ENCODE data around the gene PTPRH. TPM values are rescaled to one million over a fixed set of nuclear protein-coding genes. Genes with fewer than 3 reads are reported as not detected.
A peak's percentile ranks its signal among the peaks of the same experiment; 100 is the strongest.

PTPRH gene
- total and polyA plus RNA-seq, 9 of the 15 experiments (the other 6 are each of a cell fraction or from before 2014, with no cell fraction given), result 0.87 to 34.3 (median 22.7) TPM

GRCh38 chr19:55146705-55147273 lies 62.5 kb downstream of the PTPRH start (continued):
- TF ChIP-seq ZHX1 (conservative IDR thresholded peaks at IDR 0.05; ENCODE audit: low read length) (no peak), CREM (IDR thresholded peaks at IDR 0.05; ENCODE audit: low read depth) (0 out of 2 replicates have a peak, but pooled peaks have one; percentile 19), KLF10 (CRISPR knock-in tag; IDR thresholded peaks at IDR 0.05) (no peak), BCOR (IDR thresholded peaks at IDR 0.05) (peak; percentile 22; the same call in 1 of the 2 replicates), BCL6 (CRISPR knock-in tag; IDR thresholded peaks at IDR 0.05) (no peak), ZNF551 (CRISPR knock-in tag; IDR thresholded peaks at IDR 0.05) (no peak), DIDO1 (tag; IDR thresholded peaks at IDR 0.05; ENCODE audit: low read depth) (no peak), STAG1 (CRISPR knock-in tag; IDR thresholded peaks at IDR 0.05; ENCODE audit: borderline replicate concordance) (no peak), BRD9 (IDR thresholded peaks at IDR 0.05; ENCODE audit: low read depth, partially characterized antibody) (no peak), SRSF3 (IDR thresholded peaks at IDR 0.05; ENCODE audit: insufficient read depth, low read length) (no peak), HDAC2 (IDR thresholded peaks at IDR 0.05) (0 out of 2 replicates have a peak, but pooled peaks have one; percentile 34), CREBBP (IDR thresholded peaks at IDR 0.05; ENCODE audit: low read depth, low read length) (no peak), USF1 (CRISPR knock-in tag; IDR thresholded peaks at IDR 0.05) (no peak), ZBTB7A (IDR thresholded peaks at IDR 0.05; ENCODE audit: borderline replicate concordance, control insufficient read depth, low read depth, low read length) (peak; percentile 66; the same call in 1 of the 2 replicates), CBX1 (IDR thresholded peaks at IDR 0.05; ENCODE audit: low read depth) (no peak), ZNF780A (CRISPR knock-in tag; IDR thresholded peaks at IDR 0.05) (no peak), GATA2 (CRISPR knock-in tag; IDR thresholded peaks at IDR 0.05) (no peak), KHSRP (IDR thresholded peaks at IDR 0.05) (no peak), PCBP2 (IDR thresholded peaks at IDR 0.05; ENCODE audit: low read depth, low read length, poor library complexity, severe bottlenecking) (no peak), ZSCAN29 (IDR thresholded peaks at IDR 0.05) (no peak), ZNF253 (CRISPR knock-in tag; conservative IDR thresholded peaks at IDR 0.05) (no peak), E2F1 (CRISPR knock-in tag; IDR thresholded peaks at IDR 0.05) (no peak), ZNF518B (CRISPR knock-in tag; IDR thresholded peaks at IDR 0.05) (no peak), CAMTA2 (CRISPR knock-in tag; conservative IDR thresholded peaks at IDR 0.05) (no peak)

All from K562 (cell line).